K562 (cell line): ENCODE results near the gene DYSF. TPM values are rescaled to one million over a fixed set of nuclear protein-coding genes. Genes with fewer than 3 reads are reported as not detected.

ENCODE experiments used
- ATAC-seq: fragments of 200-7000 bp; cut with Tn5 transposase; 3 replicates; pipeline ENCODE4 v1.9.1; 2020; ENCODE audit warnings: moderate library complexity
- BruUV-seq: library from RNA; stranded (reverse); fragments of 400-500 nt; replicated peaks from 2 replicates; lab custom pipeline; 2021; lab: Mats Ljungman, UMichigan
- CTCF ChIA-PET: fragments of 300-600 bp; formaldehyde crosslinking; extraction: SDS; loops from one replicate; lab custom pipeline; 2021; ENCODE audit warnings: low intra/inter-chr PET ratio; lab: Yijun Ruan, JAX
- POLR2A ChIA-PET: fragments of 300-600, 350-650 bp; sonication (Branson Sonifier 250); formaldehyde crosslinking; extraction: SDS; loops from one replicate; lab custom pipeline; 2021; ENCODE audit warnings: antibody characterized with exemption, inconsistent platforms; lab: Yijun Ruan, JAX
- DNase-seq, 4 experiments: peaks; one replicate each; pipeline versions ENCODE4 v3.0.0 to v3.0.0-alpha.2; 2011 to 2018; ENCODE audit warnings: low spot score in 3 of 4, mixed read lengths in 3 of 4; ENCODE audit errors: extremely low read depth in 1 of 4
- FAIRE-seq: peaks from 2 replicates; lab custom pipeline; 2011; peaks lifted over from hg19 to GRCh38; lab: Jason Lieb, UNC
- H2AFZ ChIP-seq: 2 replicates; pipeline ENCODE4 v1.6.0; 2011; ENCODE audit warnings: low read depth, low read length, control low read depth, inconsistent platforms
- H3K27ac ChIP-seq: fragments of 200-600 bp; 3 replicates; pipeline ENCODE4 v1.8.0; 2011; ENCODE audit warnings: low read depth, mild to moderate bottlenecking, control low read depth, inconsistent platforms, low read length, moderate library complexity, mixed read lengths; ENCODE audit errors: extremely low read depth
- H3K27me3 ChIP-seq, 2 experiments: fragments of 300-600 bp in 1 of 2; 2 replicates in 1 of 2; 3 replicates in 1 of 2; pipeline versions ENCODE4 v1.6.0 to v1.8.0; 2011; ENCODE audit warnings: inconsistent platforms in 2 of 2, low read length in 2 of 2, mild to moderate bottlenecking in 1 of 2, mixed read lengths in 1 of 2, moderate library complexity in 1 of 2; ENCODE audit not compliant: control insufficient read depth in 2 of 2, insufficient read depth in 2 of 2
- H3K36me3 ChIP-seq: fragments of 300-600 bp; 3 replicates; pipeline ENCODE4 v1.8.0; 2011; ENCODE audit warnings: mild to moderate bottlenecking, low read length, inconsistent platforms; ENCODE audit not compliant: control insufficient read depth, insufficient read depth
- H3K4me1 ChIP-seq, 2 experiments: fragments of 200-600 bp in 1 of 2; replicated peaks in 1 of 2; 2 replicates in 1 of 2; 3 replicates in 1 of 2; pipeline versions ENCODE4 v1.5.1 to v1.8.0; 2011; ENCODE audit warnings: inconsistent platforms in 2 of 2, low read length in 2 of 2, mild to moderate bottlenecking in 1 of 2, mixed read lengths in 1 of 2, moderate library complexity in 1 of 2; ENCODE audit not compliant: control insufficient read depth in 2 of 2, insufficient read depth in 2 of 2
- H3K4me2 ChIP-seq: 2 replicates; pipeline ENCODE4 v1.6.1; 2011; ENCODE audit warnings: low read length, control low read depth, inconsistent platforms, mixed read lengths; ENCODE audit not compliant: insufficient read depth
- H3K4me3 ChIP-seq: fragments of 200-600 bp; sonication (generic), shearing (Covaris generic); 2 replicates; pipeline ENCODE4 v1.5.1; 2016; ENCODE audit warnings: control low read depth, inconsistent platforms
- H3K79me2 ChIP-seq: fragments of 200-600 bp; 3 replicates; pipeline ENCODE4 v1.8.0; 2011; ENCODE audit warnings: low read length, inconsistent platforms; ENCODE audit not compliant: control insufficient read depth, insufficient read depth
- H3K9ac ChIP-seq, 2 experiments: 2 replicates each; pipeline versions ENCODE4 v1.6.0 to v1.6.1; 2011; ENCODE audit warnings: low read depth in 2 of 2, low read length in 2 of 2, control low read depth in 1 of 2, inconsistent platforms in 1 of 2, mild to moderate bottlenecking in 1 of 2, mixed read lengths in 1 of 2; ENCODE audit not compliant: insufficient read depth in 1 of 2
- H3K9me1 ChIP-seq: one replicate; pipeline ENCODE4 v1.6.0; 2011; ENCODE audit warnings: inconsistent platforms, mild to moderate bottlenecking, low read length, moderate library complexity; ENCODE audit not compliant: control insufficient read depth, insufficient read depth
- H3K9me3 ChIP-seq: replicated peaks from 2 replicates; pipeline ENCODE4 v1.5.1; 2011; ENCODE audit warnings: low read depth, low read length, inconsistent platforms; ENCODE audit not compliant: control insufficient read depth, insufficient read depth
- H4K20me1 ChIP-seq: replicated peaks from 2 replicates; pipeline ENCODE4 v1.6.1; 2011; ENCODE audit warnings: low read length, inconsistent platforms, mixed read lengths; ENCODE audit not compliant: control insufficient read depth, insufficient read depth
- AFF4 ChIP-seq: sonication (generic); formaldehyde crosslinking; IDR thresholded peaks from 2 replicates; pipeline ENCODE4 v1.8.0; 2023; ENCODE audit warnings: mild to moderate bottlenecking, missing genetic modification reagents
- ARID2 ChIP-seq: fragments of 450-650 bp; IDR thresholded peaks from 2 replicates; pipeline ENCODE4 v1.6.1; 2017; ENCODE audit warnings: antibody characterized with exemption, mild to moderate bottlenecking
- BDP1 ChIP-seq: IDR thresholded peaks from 3 replicates; pipeline ENCODE4 v1.6.1; 2011; ENCODE audit not compliant: insufficient read length, insufficient read depth
- BHLHE40 ChIP-seq: IDR thresholded peaks from 2 replicates; pipeline ENCODE4 v1.6.1; 2011; ENCODE audit warnings: low read length, improper control_type of control experiment
- CBFA2T3 ChIP-seq: fragments of 450-650 bp; IDR thresholded peaks from 2 replicates; pipeline ENCODE4 v1.6.1; 2017
- COPS2 ChIP-seq: fragments of 450-650 bp; conservative IDR thresholded peaks from 2 replicates; pipeline ENCODE4 v1.6.1; 2016; ENCODE audit warnings: mild to moderate bottlenecking, moderate library complexity
- CREM ChIP-seq: IDR thresholded peaks from 2 replicates; pipeline ENCODE4 v1.6.1; 2014; ENCODE audit warnings: antibody characterized with exemption, low read depth
- GTF2E2 ChIP-seq: fragments of 200-800 bp; sonication (Bioruptor generic); IDR thresholded peaks from 2 replicates; pipeline ENCODE4 v1.6.1; 2016; ENCODE audit warnings: missing genetic modification characterization, missing compliant biosample characterization
- GTF2F1 ChIP-seq: IDR thresholded peaks from 2 replicates; pipeline ENCODE4 v1.6.1; 2011; ENCODE audit warnings: low read depth, low read length, improper control_type of control experiment
- ILK ChIP-seq: fragments of 450-650 bp; IDR thresholded peaks from 2 replicates; pipeline ENCODE4 v1.6.1; 2016; ENCODE audit warnings: missing genetic modification characterization, low read depth, mild to moderate bottlenecking, missing compliant biosample characterization, moderate library complexity, borderline replicate concordance
- NKRF ChIP-seq: fragments of 450-650 bp; IDR thresholded peaks from 2 replicates; pipeline ENCODE4 v1.6.1; 2016; ENCODE audit warnings: borderline replicate concordance
- SMAD3 ChIP-seq: fragments of 450-650 bp; formaldehyde crosslinking; conservative IDR thresholded peaks from 2 replicates; pipeline ENCODE4 v1.4.0; 2020; ENCODE audit warnings: mild to moderate bottlenecking
- TRIM28 ChIP-seq: fragments of 450-650 bp; IDR thresholded peaks from 2 replicates; pipeline ENCODE4 v1.6.1; 2017
- ZNF184 ChIP-seq: sonication (generic); formaldehyde crosslinking; IDR thresholded peaks from 2 replicates; pipeline ENCODE4 v1.5.0; 2020; ENCODE audit warnings: missing genetic modification reagents
- WGBS: fragments of 100-300 bp; shearing (Covaris generic); methylation state at CpG from one replicate; pipeline ENCODE4 v1.1.6; 2016; ENCODE audit warnings: low coverage, mixed read lengths; ENCODE audit not compliant: insufficient coverage; ENCODE audit errors: missing lambda C conversion rate; 5-methylcytosine and 5-hydroxymethylcytosine counted together
- in situ Hi-C: fragments of 300-500 bp; cut with MboI; formaldehyde crosslinking; loops from 4 replicates; pipeline ENCODE4 v1.15.0; 2018; ENCODE audit warnings: inconsistent platforms, mixed read lengths
- intact Hi-C: fragments of 100-400 bp; cut with micrococcal nuclease; formaldehyde crosslinking; loops from 2 replicates; pipeline ENCODE4 v1.14.2; 2022
- polyA plus RNA-seq, 8 experiments: library from polyadenylated mRNA; depleted of rRNA in 4 of 8; stranded (reverse) in 5 of 8; unstranded in 3 of 8; fragments of >200 nt; fragmentation: Nextera tagmentation in 2 of 8; fragmentation: Illumina TruSeq in 1 of 8; extraction: Ambion mirVana in 2 of 8; extraction: Trizol in 1 of 8; gene quantifications; 2 replicates each; pipeline versions ENCODE4 v1.2.1 to v1.2.3, GENCODE V29; 2011 to 2014; ENCODE audit warnings: inconsistent platforms in 1 of 8, missing spikeins in 1 of 8
- total RNA-seq, 7 experiments: library from RNA; depleted of rRNA in 6 of 7; stranded (reverse); fragments of >200 nt in 6 of 7; fragmentation: Illumina TruSeq in 2 of 7; extraction: Trizol in 2 of 7; gene quantifications; 2 replicates each; pipeline versions ENCODE4 v1.2.1 to v1.2.3, GENCODE V29; 2011 to 2021; ENCODE audit warnings: low replicate concordance in 1 of 7

DYSF gene
- total and polyA plus RNA-seq, 9 of the 15 experiments (the other 6 are each of a cell fraction or from before 2014, with no cell fraction given), result 0.01 to 0.80 (median 0.29) TPM

- no peak for TF ChIP-seq GTF2E2 (tag)
- no peak for TF ChIP-seq GTF2F1
- TF ChIP-seq SMAD3 (CRISPR knock-in tag), result no peak
- no peak for TF ChIP-seq CREM
- TF ChIP-seq, all 486 proteins: peak for 0
Observed at GRCh38 chr2:71484354-71484753, 31.0 kb downstream of the DYSF start (continued).

- in situ Hi-C loops (no loop called here), intact Hi-C loops (no loop called here)
- Histone ChIP-seq H4K20me1 (no peaks in the 10 kb centered on the region), H3K27ac (no peak overlapping the region), H3K4me1 (no peaks in the 10 kb centered on the region), H3K4me3 (no peak overlapping the region), H3K36me3 (no peaks in the 10 kb centered on the region), H3K9ac (no peak overlapping the region), H3K4me2 (no peak overlapping the region), H3K9me3 (no peaks in the 10 kb centered on the region), H3K27me3 (peaks cover 9 to 30% of the 10 kb centered on the region in 2 experiments; a peak in 3 of 5 replicates), H3K79me2 (no peaks in the 10 kb centered on the region), H2AFZ (no peak overlapping the region), H3K9me1 (no peaks in the 10 kb centered on the region)
- BruUV-seq, result no TSS peak
- FAIRE-seq (no peak), ATAC-seq (no peak), DNase-seq (no peak)
- ChIA-PET POLR2A (interaction anchor here (0.6 to 1.1 kb wide), 3 partner anchors 9 to 120 kb away, joined by 3 to 9 read pairs (median 4); no protein-coding TSS in a partner anchor), CTCF (interaction anchor here (0.6 kb wide), 1 partner anchor 188 kb away, joined by 3 read pairs; no protein-coding TSS in a partner anchor)
- 10% methylated on average over 11 of the region's 11 CpGs for WGBS
- TF ChIP-seq ILK (tag) (no peak), ZNF184 (CRISPR knock-in tag) (no peak), BHLHE40 (no peak), AFF4 (CRISPR knock-in tag) (no peak), COPS2 (no peak), BDP1 (no peak), TRIM28 (no peak), CBFA2T3 (no peak), ARID2 (no peak), NKRF (no peak)
Observed at GRCh38 chr2:71486881-71487640, 33.7 kb downstream of the DYSF start.
